ENCODE data around the gene CCDC177.

The CCDC177 gene

GRCh38 chr14:69574263-69574953 is at the start of gene CCDC177:
Gene CCDC177, minus strand, starts transcription at chr14:69574871. Its CDS starts 1,249 bp downstream, at chr14:69573622.
- DNase-seq (ENCODE audit: low read depth in 2 of 2), result peak; percentile 33 to 62

GRCh38 chr14:69624136-69624535 is 49.5 kb upstream of the CCDC177 start:
- no peak for DNase-seq (ENCODE audit: low read depth in 2 of 2)

- DNase-seq (ENCODE audit: low read depth in 2 of 2), result no peak
These were observed 46.3 kb upstream of the CCDC177 start for GRCh38 chr14:69620981-69621380.

DNA sequence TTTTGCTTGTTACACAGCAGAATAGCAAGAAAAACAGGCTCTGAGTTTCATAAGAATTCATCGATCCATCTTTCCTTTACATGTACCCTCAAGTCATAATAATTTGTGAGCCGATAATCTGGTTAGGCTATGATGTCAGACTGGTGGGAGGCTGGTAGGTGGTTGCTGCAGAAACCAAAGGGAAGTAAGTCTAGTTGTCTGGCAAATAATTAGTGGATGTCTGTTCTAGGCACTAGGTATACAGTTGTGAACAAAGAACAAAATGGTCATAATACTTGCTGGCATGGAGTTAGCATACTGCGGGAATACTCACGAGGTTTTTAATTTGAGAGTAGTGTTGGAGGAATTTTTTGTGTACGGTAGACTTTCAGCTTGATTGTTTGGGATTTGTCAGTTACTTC is 45.5 kb upstream of the CCDC177 start:
- DNase-seq (ENCODE audit: low read depth in 2 of 2), result no peak

DNA sequence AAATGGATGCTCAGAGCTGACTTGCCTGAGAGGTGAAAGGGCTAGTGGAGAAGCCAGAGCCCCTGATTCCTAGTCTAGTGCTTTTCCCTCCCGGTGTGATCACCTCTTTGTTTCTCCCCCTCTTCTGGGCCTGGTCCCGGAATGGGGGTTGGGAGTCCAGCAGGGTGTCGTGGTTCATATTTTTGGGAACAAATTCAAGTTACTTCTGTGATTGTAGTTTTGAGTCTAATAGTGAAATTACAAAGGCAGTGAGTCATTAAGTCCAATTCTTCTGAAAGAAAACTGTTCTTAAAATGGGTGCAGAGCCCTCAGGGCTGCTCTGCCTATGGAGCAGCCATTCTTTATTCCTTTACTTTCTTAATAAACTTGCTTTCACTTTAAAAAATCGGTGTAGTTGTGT is 44.3 kb upstream of the CCDC177 start:
- no peak for DNase-seq (ENCODE audit: low read depth in 2 of 2)

DNA sequence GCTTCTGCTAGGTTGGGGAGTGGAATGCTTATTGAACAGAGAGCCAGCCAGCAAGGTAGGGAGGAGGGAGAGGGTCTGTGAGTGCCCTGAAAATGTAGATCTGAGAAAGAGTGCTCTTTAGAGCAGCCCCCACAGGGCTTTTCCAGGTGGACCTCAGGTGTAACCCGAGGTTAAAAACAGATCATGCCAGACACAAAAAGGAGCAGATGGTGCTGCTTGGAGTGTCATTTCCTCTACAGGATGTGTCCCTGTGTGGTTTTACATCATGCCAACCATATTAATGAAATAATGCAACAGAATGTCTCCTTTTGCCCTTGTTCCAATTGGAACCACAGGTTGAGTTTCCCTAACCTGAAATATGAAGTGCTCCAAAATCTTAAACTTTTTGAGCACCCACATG is 43.1 kb upstream of the CCDC177 start:
- DNase-seq (ENCODE audit: low read depth in 2 of 2), result no peak

DNA sequence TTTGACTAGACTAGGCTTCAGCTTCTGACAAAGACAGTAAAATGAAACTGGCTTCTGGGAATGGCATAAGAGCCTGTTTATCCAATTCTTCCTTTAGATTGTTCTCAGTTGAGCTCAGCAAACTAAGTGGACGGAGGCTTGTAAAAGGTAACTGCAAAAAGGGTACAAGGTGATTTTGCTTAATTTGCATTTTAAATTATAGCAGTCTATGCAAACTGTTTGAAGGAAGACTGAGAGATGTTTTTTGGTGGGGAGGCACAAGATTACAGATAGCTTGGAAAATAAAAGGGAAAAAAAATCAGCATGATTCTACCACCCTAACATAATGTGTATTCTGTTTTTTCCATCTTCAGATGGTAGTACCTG is 41.7 kb upstream of the CCDC177 start:
- DNase-seq (ENCODE audit: low read depth in 2 of 2), result no peak

- no peak for DNase-seq (ENCODE audit: low read depth in 2 of 2)
These were observed 41.1 kb upstream of the CCDC177 start for GRCh38 chr14:69615496-69616407.

GRCh38 chr14:69615121-69615495 is 40.4 kb upstream of the CCDC177 start:
- no peak for DNase-seq (ENCODE audit: low read depth in 2 of 2)

DNA sequence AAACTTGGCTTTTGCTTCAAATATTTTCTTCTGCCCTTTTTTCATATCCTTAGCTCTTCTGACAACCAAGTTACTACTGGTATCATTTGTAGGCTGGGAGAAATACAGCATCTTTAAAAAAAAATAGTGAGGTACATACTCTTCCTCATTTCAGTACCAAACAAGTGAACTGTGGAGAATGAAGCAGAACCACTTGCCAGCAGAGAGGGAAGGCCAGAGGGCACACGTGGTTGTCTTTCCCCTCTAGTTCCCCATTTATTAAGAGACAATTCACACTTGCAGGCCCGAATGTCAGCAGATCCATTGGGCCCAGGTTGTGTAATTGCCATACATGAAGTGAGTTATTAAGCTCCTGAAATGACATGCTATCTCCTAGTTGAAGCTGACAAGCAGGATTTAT is 39.9 kb upstream of the CCDC177 start:
- no peak for DNase-seq (ENCODE audit: low read depth in 2 of 2)

GRCh38 chr14:69613312-69614073 is 38.8 kb upstream of the CCDC177 start:
- DNase-seq (ENCODE audit: low read depth in 2 of 2), result no peak

DNA sequence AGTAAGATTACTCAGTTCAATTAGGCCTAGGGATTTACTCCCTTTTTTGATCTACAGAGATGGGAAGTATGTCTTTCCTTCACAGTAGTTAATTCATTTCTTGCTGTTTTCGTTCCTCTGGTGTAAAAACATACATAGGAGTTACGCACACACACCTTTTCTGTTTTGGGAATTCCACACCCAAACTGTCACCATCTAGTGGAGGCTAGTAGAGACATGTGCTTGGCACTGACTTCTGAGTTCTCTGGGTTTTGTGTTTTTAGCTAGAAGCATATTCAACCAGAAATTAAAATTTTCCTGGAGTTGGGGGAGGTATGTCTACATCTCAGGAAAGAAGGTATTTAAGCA is 38.1 kb upstream of the CCDC177 start:
- DNase-seq (ENCODE audit: low read depth in 2 of 2), result no peak

- no peak for DNase-seq (ENCODE audit: low read depth in 2 of 2)
These were observed 37.5 kb upstream of the CCDC177 start for GRCh38 chr14:69612014-69612782.

GRCh38 chr14:69611172-69612013 is 36.7 kb upstream of the CCDC177 start, which contains the start of gene SUSD6:
Gene SUSD6, plus strand, starts transcription at chr14:69611596. Its CDS starts 46,997 bp downstream, at chr14:69658593.
- peak; percentile 78 for DNase-seq (ENCODE audit: low read depth in 2 of 2)

- DNase-seq (ENCODE audit: low read depth in 2 of 2), result no peak
These were observed 36.2 kb upstream of the CCDC177 start for GRCh38 chr14:69610874-69611171.

GRCh38 chr14:69610020-69610873 is 35.6 kb upstream of the CCDC177 start:
- no peak for DNase-seq (ENCODE audit: low read depth in 2 of 2)

GRCh38 chr14:69606258-69607184 is 31.9 kb upstream of the CCDC177 start:
- DNase-seq (ENCODE audit: low read depth in 2 of 2), result no peak

DNA sequence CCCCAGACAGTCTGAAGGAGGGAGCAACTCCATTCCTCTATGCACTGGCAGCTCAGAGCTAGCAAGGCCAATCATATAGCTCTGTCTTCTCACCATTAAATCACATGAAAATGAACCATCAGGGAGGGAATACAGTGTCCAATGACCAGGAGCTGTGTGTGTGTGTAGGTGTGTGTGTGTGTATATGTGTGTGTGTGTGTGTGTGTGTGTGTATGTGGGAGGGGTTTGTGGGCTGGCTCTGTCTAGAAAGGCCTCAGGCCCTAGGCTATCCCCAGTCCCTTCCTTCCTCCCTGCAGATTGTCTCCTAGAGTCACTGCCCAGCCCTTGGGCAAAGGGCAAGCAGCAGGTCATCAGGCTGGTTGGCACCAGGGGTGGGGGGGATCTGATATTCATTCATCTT is 31.1 kb upstream of the CCDC177 start:
- DNase-seq (ENCODE audit: low read depth in 2 of 2), result no peak

All from stimulated activated CD8-positive, alpha-beta memory T cell treated with anti-CD3 and anti-CD28 coated beads, Interleukin-2, amount 100 ng/mL, for 1 hour (primary cell).